ENCODE results near the gene PPP2R5D. TPM values are rescaled to one million over a fixed set of nuclear protein-coding genes. Genes with fewer than 3 reads are reported as not detected.

Gene PPP2R5D
- total RNA-seq, 2 donors from 2014 or later = 57.5 to 59.1 TPM

DNA sequence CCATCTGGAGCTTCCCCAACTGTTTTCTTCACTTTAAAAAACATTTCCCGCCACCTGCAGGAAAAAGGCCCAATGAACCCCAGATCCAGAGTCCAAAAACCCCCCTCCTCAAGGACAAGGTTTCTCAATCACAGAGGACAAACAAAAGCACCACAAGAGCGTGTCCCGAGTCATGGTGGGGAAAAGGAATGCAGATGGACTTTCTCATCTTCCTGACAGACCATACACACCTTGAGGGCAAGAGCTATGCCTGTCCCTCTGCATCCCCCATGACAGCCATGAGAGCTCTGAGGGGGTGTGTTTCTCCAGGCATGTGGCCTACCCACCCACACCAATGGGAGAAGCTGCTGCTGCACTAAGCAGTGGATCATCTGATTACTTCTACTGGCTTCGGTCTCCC lies 14.4 kb upstream of the PPP2R5D start:
- Mint-ChIP-seq H3K4me3 (no peak overlapping the region), H3K36me3 (ENCODE audit: low read depth) (peaks cover 24% of the 10 kb centered on the region), H3K4me1 (peaks cover 3% of the 10 kb centered on the region), H3K27me3 (ENCODE audit: insufficient read depth) (no peaks in the 10 kb centered on the region), H3K27ac (peak overlapping the region; percentile 39), H3K9me3 (no peaks in the 10 kb centered on the region)
- TF ChIP-seq, protein P1, sequence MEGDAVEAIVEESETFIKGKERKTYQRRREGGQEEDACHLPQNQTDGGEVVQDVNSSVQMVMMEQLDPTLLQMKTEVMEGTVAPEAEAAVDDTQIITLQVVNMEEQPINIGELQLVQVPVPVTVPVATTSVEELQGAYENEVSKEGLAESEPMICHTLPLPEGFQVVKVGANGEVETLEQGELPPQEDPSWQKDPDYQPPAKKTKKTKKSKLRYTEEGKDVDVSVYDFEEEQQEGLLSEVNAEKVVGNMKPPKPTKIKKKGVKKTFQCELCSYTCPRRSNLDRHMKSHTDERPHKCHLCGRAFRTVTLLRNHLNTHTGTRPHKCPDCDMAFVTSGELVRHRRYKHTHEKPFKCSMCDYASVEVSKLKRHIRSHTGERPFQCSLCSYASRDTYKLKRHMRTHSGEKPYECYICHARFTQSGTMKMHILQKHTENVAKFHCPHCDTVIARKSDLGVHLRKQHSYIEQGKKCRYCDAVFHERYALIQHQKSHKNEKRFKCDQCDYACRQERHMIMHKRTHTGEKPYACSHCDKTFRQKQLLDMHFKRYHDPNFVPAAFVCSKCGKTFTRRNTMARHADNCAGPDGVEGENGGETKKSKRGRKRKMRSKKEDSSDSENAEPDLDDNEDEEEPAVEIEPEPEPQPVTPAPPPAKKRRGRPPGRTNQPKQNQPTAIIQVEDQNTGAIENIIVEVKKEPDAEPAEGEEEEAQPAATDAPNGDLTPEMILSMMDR (conservative IDR thresholded peaks at IDR 0.05) = no peak
- H3K4me3 ChIP-seq (ENCODE audit: low read length) = no peak overlapping the region
- 93 to 100% methylated on average over 2 to 4 of the region's 4 CpGs for WGBS, 2 experiments (ENCODE audit: insufficient coverage in 1 of 2, insufficient read length in 1 of 2)
- H3K9me3 ChIP-seq (ENCODE audit: control insufficient read depth, low read length) = no peaks in the 10 kb centered on the region
- H3K4me1 ChIP-seq (ENCODE audit: control insufficient read depth, insufficient read depth, low read length) = no peaks in the 10 kb centered on the region
- no peak for DNase-seq
- no peaks in the 10 kb centered on the region for H3K36me3 ChIP-seq (ENCODE audit: control insufficient read depth, insufficient read depth, low read length)
- no peak overlapping the region for H3K9ac ChIP-seq (ENCODE audit: extremely low read depth, low read length, poor library complexity, severe bottlenecking)
- no peak overlapping the region for H3K27ac ChIP-seq (ENCODE audit: low read depth, low read length)
- H3K27me3 ChIP-seq (ENCODE audit: control insufficient read depth, insufficient read depth, low read length, poor library complexity, severe bottlenecking) = no peaks in the 10 kb centered on the region

DNA sequence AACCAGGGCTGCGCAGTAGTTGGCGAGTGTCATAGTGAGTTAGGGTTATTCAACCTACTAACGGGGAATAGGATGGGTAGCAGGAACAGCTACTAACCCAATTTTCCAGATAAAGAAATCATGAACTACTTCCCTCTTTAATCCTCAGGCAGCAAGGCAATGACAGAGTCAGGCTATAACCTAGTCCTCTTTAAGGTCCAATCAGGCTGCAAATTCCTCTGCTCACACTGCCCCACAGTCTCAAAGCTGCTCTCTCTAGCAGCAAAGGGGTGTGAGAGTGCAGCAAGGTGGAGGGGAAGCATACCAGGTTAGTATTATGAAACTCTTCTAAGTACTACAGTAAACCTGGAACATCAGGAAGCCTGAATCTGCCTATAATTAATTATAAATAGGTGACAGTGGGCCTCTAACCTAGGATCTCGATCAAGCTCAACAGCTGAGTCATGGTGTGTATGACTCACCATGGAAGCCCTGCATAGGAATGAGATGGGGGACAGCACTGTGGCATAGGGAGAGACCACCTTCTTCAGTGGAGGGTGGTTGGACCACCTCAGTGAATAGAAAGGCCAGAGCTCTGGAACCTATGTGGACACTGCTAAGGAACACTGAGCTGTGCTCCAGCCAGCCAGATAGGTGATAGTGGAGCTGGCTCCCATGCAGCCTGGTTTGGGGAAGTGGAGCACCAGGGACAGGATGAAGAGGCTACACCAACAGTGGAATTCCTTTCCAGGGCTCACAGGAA lies 13.3 kb upstream of the PPP2R5D start:
- no peaks in the 10 kb centered on the region for H3K4me1 ChIP-seq (ENCODE audit: control insufficient read depth, insufficient read depth, low read length)
- peak; percentile 61 for DNase-seq
- H3K4me3 ChIP-seq (ENCODE audit: low read length) = no peak overlapping the region
- no peaks in the 10 kb centered on the region for H3K9me3 ChIP-seq (ENCODE audit: control insufficient read depth, low read length)
- Mint-ChIP-seq H3K36me3 (ENCODE audit: low read depth) (peaks cover 21% of the 10 kb centered on the region), H3K4me3 (no peak overlapping the region), H3K9me3 (no peaks in the 10 kb centered on the region), H3K4me1 (peaks cover 3% of the 10 kb centered on the region), H3K27me3 (ENCODE audit: insufficient read depth) (no peaks in the 10 kb centered on the region), H3K27ac (peak overlapping the region; percentile 59)
- no peak overlapping the region for H3K9ac ChIP-seq (ENCODE audit: extremely low read depth, low read length, poor library complexity, severe bottlenecking)
- TF ChIP-seq, protein P1 (conservative IDR thresholded peaks at IDR 0.05) = no peak
- H3K36me3 ChIP-seq (ENCODE audit: control insufficient read depth, insufficient read depth, low read length) = no peaks in the 10 kb centered on the region
- H3K27ac ChIP-seq (ENCODE audit: low read depth, low read length) = no peak overlapping the region
- no peaks in the 10 kb centered on the region for H3K27me3 ChIP-seq (ENCODE audit: control insufficient read depth, insufficient read depth, low read length, poor library complexity, severe bottlenecking)
- WGBS, 2 experiments (ENCODE audit: insufficient coverage in 1 of 2, insufficient read length in 1 of 2) = 90 to 92% methylated on average over 3 to 4 of the region's 4 CpGs

DNA sequence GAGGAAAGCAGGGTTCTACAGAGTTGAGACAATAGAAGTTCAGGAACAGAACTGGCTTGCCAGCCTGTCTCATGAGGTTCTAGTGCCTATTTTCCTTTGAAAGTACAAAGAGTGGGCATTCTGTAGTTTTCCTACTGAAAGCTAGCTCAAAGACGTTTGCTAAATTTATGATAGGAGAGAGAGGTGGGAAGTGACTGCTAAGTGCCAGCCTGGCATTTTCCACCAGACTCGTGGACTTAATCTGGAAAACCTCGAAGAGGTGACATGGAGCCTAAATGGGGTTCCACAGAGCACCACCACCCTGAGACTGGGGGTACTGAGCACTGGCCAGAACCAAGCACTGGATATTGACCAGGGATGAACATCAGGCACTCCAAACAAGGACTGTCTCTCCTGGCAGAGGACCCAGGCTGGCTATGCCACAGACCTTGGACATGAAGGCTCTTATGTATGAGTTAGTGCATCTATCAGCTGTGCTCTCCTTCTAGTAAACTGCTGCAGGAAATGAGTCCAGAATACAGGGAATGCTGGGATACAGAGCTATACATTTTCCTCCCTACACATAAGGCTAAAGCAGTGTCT lies 12.5 kb upstream of the PPP2R5D start:
- peaks cover 17% of the 10 kb centered on the region for H3K36me3 Mint-ChIP-seq (ENCODE audit: low read depth)
- Histone ChIP-seq H3K4me3 (ENCODE audit: low read length) (no peak overlapping the region), H3K27me3 (ENCODE audit: control insufficient read depth, insufficient read depth, low read length, poor library complexity, severe bottlenecking) (no peaks in the 10 kb centered on the region), H3K9me3 (ENCODE audit: control insufficient read depth, low read length) (no peaks in the 10 kb centered on the region), H3K4me1 (ENCODE audit: control insufficient read depth, insufficient read depth, low read length) (no peaks in the 10 kb centered on the region), H3K9ac (ENCODE audit: extremely low read depth, low read length, poor library complexity, severe bottlenecking) (no peak overlapping the region), H3K27ac (ENCODE audit: low read depth, low read length) (no peak overlapping the region), H3K36me3 (ENCODE audit: control insufficient read depth, insufficient read depth, low read length) (peaks cover 4% of the 10 kb centered on the region)
- H3K4me1 Mint-ChIP-seq = peaks cover 4% of the 10 kb centered on the region
- peak overlapping the region; percentile 10 for H3K27ac Mint-ChIP-seq
- TF ChIP-seq, protein P1 (conservative IDR thresholded peaks at IDR 0.05) = no peak
- DNase-seq = no peak
- no peaks in the 10 kb centered on the region for H3K27me3 Mint-ChIP-seq (ENCODE audit: insufficient read depth)
- WGBS, 2 experiments (ENCODE audit: insufficient coverage in 1 of 2, insufficient read length in 1 of 2) = 91 to 97% methylated on average over 3 of the region's 3 CpGs
- no peaks in the 10 kb centered on the region for H3K9me3 Mint-ChIP-seq
- H3K4me3 Mint-ChIP-seq = no peak overlapping the region

Data from endodermal cell (in vitro differentiated cells).